GM13976 (cell line): ENCODE measurements around the gene WBP1.
A peak's percentile ranks its signal among the peaks of the same experiment; 100 is the strongest.
"Not testable (repeated sequence)": the region's sequence is repeated elsewhere in the genome, so short reads cannot be mapped to it uniquely, and the experiment has no call there.

ENCODE experiments used
- DNase-seq: peaks from one replicate; pipeline ENCODE4 v3.0.0; 2012; ENCODE audit warnings: low spot score
- in situ Hi-C: fragments of 300-500 bp; cut with MboI; formaldehyde crosslinking; loops from one replicate; pipeline ENCODE4 v1.12.0; 2022; ENCODE audit warnings: low sequenced_read_pairs, mixed read lengths, inconsistent platforms; ENCODE audit not compliant: unreplicated experiment
- TF ChIP-seq, protein P1 (sequence below): IDR thresholded peaks from 2 replicates; pipeline ENCODE4 v1.5.1; 2012; ENCODE audit warnings: borderline replicate concordance, mild to moderate bottlenecking; ENCODE audit not compliant: insufficient read depth; ENCODE audit errors: extremely low read depth, missing control alignments, control extremely low read depth

The WBP1 gene

DNA sequence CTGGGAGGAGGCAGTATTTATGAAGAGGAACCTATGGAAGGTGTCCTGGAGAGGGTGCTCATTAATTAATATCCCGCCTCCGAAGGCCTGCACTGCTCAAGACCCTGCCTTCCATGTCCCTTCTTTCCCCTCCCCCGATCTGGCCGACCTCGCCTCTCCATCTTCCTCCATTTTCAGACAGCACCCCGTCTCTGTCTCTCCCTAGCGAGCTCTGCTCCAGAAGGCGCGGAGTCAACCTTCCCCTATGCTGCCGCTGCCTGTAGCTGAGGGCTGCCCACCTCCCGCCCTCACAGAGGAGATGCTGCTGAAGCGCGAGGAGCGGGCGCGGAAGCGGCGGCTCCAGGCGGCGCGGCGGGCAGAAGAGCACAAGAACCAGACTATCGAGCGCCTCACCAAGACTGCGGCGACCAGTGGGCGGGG lies 1.1 kb upstream of the WBP1 start:
- in situ Hi-C loops, result no loop called here
- TF ChIP-seq, protein P1, sequence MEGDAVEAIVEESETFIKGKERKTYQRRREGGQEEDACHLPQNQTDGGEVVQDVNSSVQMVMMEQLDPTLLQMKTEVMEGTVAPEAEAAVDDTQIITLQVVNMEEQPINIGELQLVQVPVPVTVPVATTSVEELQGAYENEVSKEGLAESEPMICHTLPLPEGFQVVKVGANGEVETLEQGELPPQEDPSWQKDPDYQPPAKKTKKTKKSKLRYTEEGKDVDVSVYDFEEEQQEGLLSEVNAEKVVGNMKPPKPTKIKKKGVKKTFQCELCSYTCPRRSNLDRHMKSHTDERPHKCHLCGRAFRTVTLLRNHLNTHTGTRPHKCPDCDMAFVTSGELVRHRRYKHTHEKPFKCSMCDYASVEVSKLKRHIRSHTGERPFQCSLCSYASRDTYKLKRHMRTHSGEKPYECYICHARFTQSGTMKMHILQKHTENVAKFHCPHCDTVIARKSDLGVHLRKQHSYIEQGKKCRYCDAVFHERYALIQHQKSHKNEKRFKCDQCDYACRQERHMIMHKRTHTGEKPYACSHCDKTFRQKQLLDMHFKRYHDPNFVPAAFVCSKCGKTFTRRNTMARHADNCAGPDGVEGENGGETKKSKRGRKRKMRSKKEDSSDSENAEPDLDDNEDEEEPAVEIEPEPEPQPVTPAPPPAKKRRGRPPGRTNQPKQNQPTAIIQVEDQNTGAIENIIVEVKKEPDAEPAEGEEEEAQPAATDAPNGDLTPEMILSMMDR, result no peak
- DNase-seq, result no peak

GRCh38 chr2:74457549-74458131 lies 598 bp upstream of the WBP1 start:
- peak; percentile 81 for DNase-seq
- in situ Hi-C loops, result no loop called here
- TF ChIP-seq, protein P1, result no peak

DNA sequence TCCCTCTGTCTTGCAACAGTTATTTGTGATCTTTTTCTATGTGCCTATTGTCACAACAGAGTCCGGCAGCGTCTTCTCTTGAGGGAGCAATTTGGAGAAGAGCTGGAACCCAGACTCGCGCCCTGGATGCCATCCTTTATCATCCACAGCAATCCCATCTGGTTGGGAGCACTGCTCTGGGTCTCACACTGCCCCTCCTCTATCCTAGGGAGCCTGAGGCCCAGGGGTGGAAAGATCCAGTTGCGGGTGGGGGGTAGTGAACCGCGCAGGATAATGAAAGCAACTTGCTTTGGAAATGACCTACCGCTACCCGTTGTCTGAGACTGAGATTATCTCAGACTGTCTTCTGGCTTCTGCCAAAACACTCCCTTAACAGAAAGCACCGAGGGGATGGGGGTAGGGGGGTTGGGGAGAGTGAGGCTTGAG lies 713 bp downstream of the WBP1 start:
- TF ChIP-seq, protein P1, result no peak
- DNase-seq, result no peak
- in situ Hi-C loops, result no loop called here

DNA sequence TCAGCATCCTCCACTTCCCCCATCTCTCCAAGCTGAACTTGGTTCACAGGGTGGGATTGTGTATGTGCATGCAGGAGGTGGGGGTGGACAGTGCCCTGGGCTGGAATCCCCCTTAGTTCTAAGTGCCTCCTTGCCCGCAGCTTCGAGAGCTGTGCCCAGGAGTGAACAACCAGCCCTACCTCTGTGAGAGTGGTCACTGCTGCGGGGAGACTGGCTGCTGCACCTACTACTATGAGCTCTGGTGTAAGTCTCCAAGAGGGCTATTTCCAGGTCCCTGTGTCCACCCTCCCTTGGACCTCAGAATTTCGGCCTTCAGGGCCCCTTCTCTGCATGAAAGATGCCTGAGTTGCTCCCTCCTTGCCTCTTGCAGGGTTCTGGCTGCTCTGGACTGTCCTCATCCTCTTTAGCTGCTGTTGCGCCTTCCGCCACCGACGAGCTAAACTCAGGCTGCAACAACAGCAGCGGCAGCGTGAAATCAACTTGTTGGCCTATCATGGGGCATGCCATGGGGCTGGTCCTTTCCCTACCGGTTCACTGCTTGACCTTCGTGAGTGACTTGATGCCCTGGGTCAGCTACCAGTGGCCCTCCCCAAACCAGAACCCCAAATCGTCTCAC lies 1.4 kb downstream of the WBP1 start:
- DNase-seq, in situ Hi-C loops: not testable (repeated sequence)

- in situ Hi-C loops, DNase-seq: not testable (repeated sequence)
Measured at GRCh38 chr2:74460187-74460586, 1.9 kb downstream of the WBP1 start.

DNA sequence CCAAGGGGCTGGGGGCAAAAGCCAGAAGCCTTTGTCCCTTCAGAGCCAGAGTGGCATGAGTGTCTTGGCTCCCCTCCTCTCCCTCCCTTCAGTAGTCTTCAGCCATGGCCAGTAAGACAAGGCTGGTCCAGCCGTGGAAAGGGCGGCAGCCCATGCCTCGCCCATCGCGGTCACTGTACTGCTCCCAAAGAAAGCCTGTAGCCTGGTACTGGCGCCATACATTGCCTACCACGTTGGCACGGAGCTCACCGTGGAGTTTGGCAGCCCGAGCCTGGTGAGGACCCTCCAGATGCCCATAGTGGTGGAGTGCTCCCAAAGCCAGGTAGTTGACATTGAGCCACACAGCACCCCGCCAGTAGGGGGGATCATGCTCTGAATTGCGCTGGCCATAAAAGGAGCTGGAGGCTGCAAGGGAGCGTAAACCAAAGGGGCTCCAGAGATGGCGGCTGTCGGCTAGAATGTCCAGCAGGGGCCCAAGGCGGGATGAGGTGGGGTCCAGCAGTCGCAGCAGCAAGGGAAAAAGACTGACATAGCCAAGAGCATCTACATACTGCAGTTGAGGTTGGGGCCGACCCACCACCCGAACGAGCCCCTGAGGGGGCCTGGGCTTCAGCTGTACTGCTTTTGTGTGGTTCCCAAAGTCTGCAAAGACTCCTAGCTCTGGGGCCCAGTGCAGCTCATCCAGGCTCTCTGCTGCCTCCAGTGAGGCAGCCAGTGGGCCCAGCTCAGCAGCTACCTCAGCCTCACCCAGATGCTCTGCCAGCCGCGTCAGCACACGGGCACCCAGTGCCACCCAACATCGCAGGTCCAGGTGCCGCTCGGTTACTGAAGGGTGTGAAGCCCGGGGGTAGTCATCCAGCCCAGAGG lies 3.2 kb downstream of the WBP1 start:
- DNase-seq, result no peak
- in situ Hi-C loops, result no loop called here

DNA sequence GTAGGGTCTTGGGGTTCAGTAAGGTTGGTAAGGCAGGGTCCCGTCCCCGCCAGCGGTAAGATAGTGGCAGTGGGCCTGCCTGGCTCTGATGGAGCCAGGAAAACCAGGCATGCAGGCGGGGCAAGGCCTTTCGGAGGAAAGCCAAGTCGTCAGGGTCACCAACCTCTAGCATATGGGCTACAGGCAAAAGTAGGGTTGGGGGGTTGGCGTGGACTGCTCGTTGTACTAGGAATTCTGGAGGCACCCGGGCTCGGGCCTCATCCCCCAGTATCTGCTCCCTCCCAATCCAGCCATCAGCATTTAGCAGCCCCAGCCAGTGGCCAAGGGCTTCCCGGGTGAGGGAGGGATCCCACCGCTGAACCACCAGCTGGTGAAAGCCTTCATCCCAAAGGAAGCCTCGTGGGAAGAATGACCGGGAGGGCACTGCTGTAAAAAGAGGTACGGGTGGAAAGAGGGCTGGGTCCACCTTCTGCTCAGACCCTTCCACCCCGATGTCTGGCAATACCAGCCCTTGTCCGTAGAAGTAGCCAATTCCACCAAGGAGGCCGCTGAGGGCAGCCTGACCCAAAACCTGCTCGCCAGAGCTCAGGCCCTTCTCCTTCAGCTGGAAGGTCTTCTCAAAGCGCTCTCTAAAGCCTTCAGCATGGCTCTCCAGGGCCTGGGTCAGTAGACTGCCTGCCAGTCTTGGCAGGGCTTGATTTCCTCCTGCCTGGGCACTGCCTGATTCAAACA lies 4.0 kb downstream of the WBP1 start:
- in situ Hi-C loops, result no loop called here
- no peak for DNase-seq
- TF ChIP-seq, protein P1, result no peak

More for the DNA sequence above, 3.2 kb downstream of the WBP1 start:
- TF ChIP-seq, protein P1, result peak; percentile 14
